H1 (cell line): ENCODE data around the gene NAV3. TPM values are rescaled to one million over a fixed set of nuclear protein-coding genes. Genes with fewer than 3 reads are reported as not detected.

Experiments used
- CTCF ChIA-PET: fragments of 300-600 bp; sonication (Branson Sonifier 250); formaldehyde crosslinking; loops from one replicate; lab custom pipeline; 2021; ENCODE audit not compliant: partially characterized antibody; lab: Charles Lee
- POLR2A ChIA-PET: fragments of 300-600 bp; sonication (Branson Sonifier 250); formaldehyde crosslinking; loops from one replicate; lab custom pipeline; 2021; ENCODE audit warnings: inconsistent platforms; ENCODE audit not compliant: partially characterized antibody; lab: Charles Lee
- DNase-seq, 2 experiments: peaks; one replicate each; pipeline versions ENCODE4 v3.0.0 to v3.0.0-alpha.2; 2010 to 2022; ENCODE audit warnings: low spot score in 2 of 2, low read depth in 1 of 2, mixed read lengths in 1 of 2
- FAIRE-seq: peaks from 2 replicates; lab custom pipeline; 2011; peaks lifted over from hg19 to GRCh38; lab: Jason Lieb, UNC
- H2AFZ ChIP-seq: 2 replicates; pipeline ENCODE4 v1.8.1; 2012; ENCODE audit warnings: low read length, inconsistent platforms
- H2AK5ac ChIP-seq: 2 replicates; pipeline ENCODE4 v1.6.1; 2013; ENCODE audit warnings: low read depth, low read length
- H2BK120ac ChIP-seq: replicated peaks from 2 replicates; pipeline ENCODE3; 2013; ENCODE audit warnings: low read depth, low read length, inconsistent platforms
- H2BK12ac ChIP-seq: 2 replicates; pipeline ENCODE4 v1.6.1; 2013; ENCODE audit warnings: low read depth, low read length
- H2BK15ac ChIP-seq: 2 replicates; pipeline ENCODE4 v1.6.1; 2013; ENCODE audit warnings: low read length
- H2BK20ac ChIP-seq: 2 replicates; pipeline ENCODE4 v1.6.1; 2013; ENCODE audit warnings: low read length
- H2BK5ac ChIP-seq: 2 replicates; pipeline ENCODE4 v1.6.1; 2013; ENCODE audit warnings: low read depth, low read length
- H3K14ac ChIP-seq: 2 replicates; pipeline ENCODE4 v1.6.1; 2013; ENCODE audit warnings: inconsistent platforms; ENCODE audit not compliant: insufficient read length
- H3K18ac ChIP-seq: 2 replicates; pipeline ENCODE4 v1.6.1; 2013; ENCODE audit warnings: low read length; ENCODE audit errors: extremely low read depth
- H3K23ac ChIP-seq: 2 replicates; pipeline ENCODE4 v1.6.1; 2013; ENCODE audit warnings: inconsistent platforms; ENCODE audit not compliant: insufficient read length
- H3K23me2 ChIP-seq: 2 replicates; pipeline ENCODE4 v1.6.1; 2013; ENCODE audit warnings: low read depth, low read length
- H3K27ac ChIP-seq: 2 replicates; pipeline ENCODE4 v1.6.1; 2011; ENCODE audit warnings: low read depth, low read length, inconsistent platforms
- H3K27me3 ChIP-seq, 4 experiments: replicated peaks in 1 of 4; 1 replicate in 1 of 4; 2 replicates in 3 of 4; pipeline versions ENCODE4 v1.6.1 to v1.8.1; 2011 to 2013; ENCODE audit warnings: low read length in 3 of 4, mild to moderate bottlenecking in 3 of 4, inconsistent platforms in 2 of 4, mixed read lengths in 2 of 4, moderate library complexity in 1 of 4; ENCODE audit not compliant: control insufficient read depth in 3 of 4, insufficient read depth in 3 of 4; ENCODE audit errors: extremely low read depth in 1 of 4
- H3K36me3 ChIP-seq, 4 experiments: 2 replicates each; pipeline versions ENCODE4 v1.6.1 to v1.8.1; 2011 to 2013; ENCODE audit warnings: mild to moderate bottlenecking in 4 of 4, low read length in 3 of 4, moderate library complexity in 2 of 4, control low read depth in 1 of 4, inconsistent platforms in 1 of 4; ENCODE audit not compliant: insufficient read depth in 4 of 4, control insufficient read depth in 2 of 4
- H3K4ac ChIP-seq: replicated peaks from 2 replicates; pipeline ENCODE3; 2013; ENCODE audit warnings: low read length, low read depth, mixed read lengths, inconsistent platforms; ENCODE audit not compliant: insufficient read length
- H3K4me1 ChIP-seq, 4 experiments: replicated peaks in 1 of 4; 1 replicate in 1 of 4; 2 replicates in 3 of 4; pipeline versions ENCODE4 v1.6.1 to v1.8.1; 2011 to 2013; ENCODE audit warnings: low read length in 3 of 4, inconsistent platforms in 2 of 4, mixed read lengths in 1 of 4; ENCODE audit not compliant: insufficient read depth in 4 of 4, control insufficient read depth in 3 of 4
- H3K4me2 ChIP-seq, 2 experiments: 2 replicates each; pipeline versions ENCODE4 v1.6.1 to v1.8.1; 2011 to 2013; ENCODE audit warnings: low read depth in 2 of 2, low read length in 2 of 2, control low read depth in 1 of 2, inconsistent platforms in 1 of 2, mild to moderate bottlenecking in 1 of 2; ENCODE audit not compliant: insufficient read depth in 1 of 2
- H3K4me3 ChIP-seq, 4 experiments: fragments of 200-600, 300-600 bp in 1 of 4; sonication (generic), shearing (Covaris generic), sonication (Bioruptor Twin) in 1 of 4; 2 replicates each; pipeline versions ENCODE4 v1.5.1 to v1.8.1; 2011 to 2016; ENCODE audit warnings: low read length in 4 of 4, low read depth in 3 of 4, control low read depth in 2 of 4, inconsistent platforms in 2 of 4, mild to moderate bottlenecking in 2 of 4, mixed read lengths in 1 of 4, moderate library complexity in 1 of 4; ENCODE audit not compliant: insufficient read depth in 2 of 4; ENCODE audit errors: extremely low read depth in 1 of 4
- H3K56ac ChIP-seq: replicated peaks from 2 replicates; pipeline ENCODE3; 2013; ENCODE audit warnings: low read depth, mild to moderate bottlenecking, mixed read lengths, low read length, inconsistent platforms; ENCODE audit not compliant: insufficient read length
- H3K79me1 ChIP-seq: 2 replicates; pipeline ENCODE4 v1.6.1; 2013; ENCODE audit warnings: low read depth, low read length, control low read depth
- H3K79me2 ChIP-seq, 2 experiments: 2 replicates each; pipeline versions ENCODE4 v1.6.1 to v1.8.1; 2012 to 2013; ENCODE audit warnings: low read length in 2 of 2, mild to moderate bottlenecking in 2 of 2, inconsistent platforms in 1 of 2; ENCODE audit not compliant: insufficient read depth in 2 of 2, control insufficient read depth in 1 of 2
- H3K9ac ChIP-seq, 4 experiments: replicated peaks in 1 of 4; 1 replicate in 1 of 4; 2 replicates in 3 of 4; pipeline versions ENCODE4 v1.6.1 to v1.8.1; 2011 to 2013; ENCODE audit warnings: low read depth in 3 of 4, low read length in 3 of 4, control low read depth in 2 of 4, mild to moderate bottlenecking in 2 of 4, moderate library complexity in 2 of 4, inconsistent platforms in 1 of 4; ENCODE audit errors: extremely low read depth in 1 of 4
- H3K9me3 ChIP-seq, 2 experiments: 2 replicates each; pipeline versions ENCODE4 v1.6.1 to v1.8.1; 2012 to 2013; ENCODE audit warnings: mild to moderate bottlenecking in 2 of 2, moderate library complexity in 2 of 2, control low read depth in 1 of 2, inconsistent platforms in 1 of 2, low read depth in 1 of 2, low read length in 1 of 2, mixed read lengths in 1 of 2; ENCODE audit not compliant: insufficient read depth in 2 of 2
- H4K20me1 ChIP-seq, 2 experiments: replicated peaks in 1 of 2; 2 replicates each; pipeline versions ENCODE3 to v1.8.1; 2011 to 2013; ENCODE audit warnings: inconsistent platforms in 2 of 2, low read length in 2 of 2, mild to moderate bottlenecking in 1 of 2; ENCODE audit not compliant: insufficient read depth in 2 of 2, control insufficient read depth in 1 of 2
- H4K5ac ChIP-seq: 2 replicates; pipeline ENCODE4 v1.6.1; 2013; ENCODE audit warnings: low read length, low read depth, mixed read lengths, inconsistent platforms; ENCODE audit not compliant: insufficient read length
- H4K8ac ChIP-seq: 2 replicates; pipeline ENCODE4 v1.8.0; 2013; ENCODE audit warnings: mild to moderate bottlenecking, moderate library complexity, low read length, inconsistent platforms; ENCODE audit not compliant: insufficient read depth; ENCODE audit errors: extremely low read depth
- H4K91ac ChIP-seq: replicated peaks from 2 replicates; pipeline ENCODE3; 2013; ENCODE audit warnings: low read length, mixed read lengths, inconsistent platforms; ENCODE audit not compliant: insufficient read length
- ASH2L ChIP-seq: fragments of 200-600, 300-600 bp; sonication (generic); IDR thresholded peaks from one replicate; pipeline ENCODE4 v1.7.1; 2017; ENCODE audit warnings: low read length
- CBX5 ChIP-seq: fragments of 300-800, 300-1000 bp; sonication (generic); IDR thresholded peaks from 2 replicates; pipeline ENCODE4 v1.7.1; 2016; ENCODE audit warnings: antibody characterized with exemption, low read length, low read depth
- CREB1 ChIP-seq: IDR thresholded peaks from 2 replicates; pipeline ENCODE4 v1.6.1; 2012; ENCODE audit warnings: inconsistent platforms
- EGR1 ChIP-seq: IDR thresholded peaks from 2 replicates; pipeline ENCODE4 v1.6.1; 2011; ENCODE audit warnings: low read depth, low read length, borderline replicate concordance
- EZH2 ChIP-seq: fragments of 200-600 bp; sonication (generic); IDR thresholded peaks from 2 replicates; pipeline ENCODE4 v1.7.1; 2012; ENCODE audit warnings: low read depth, mild to moderate bottlenecking, moderate library complexity, low read length, inconsistent platforms; ENCODE audit not compliant: severe bottlenecking
- FOSL1 ChIP-seq: IDR thresholded peaks from 2 replicates; pipeline ENCODE4 v1.6.1; 2011; ENCODE audit warnings: mild to moderate bottlenecking, low read depth, low read length, moderate library complexity; ENCODE audit not compliant: insufficient read depth
- GABPA ChIP-seq: IDR thresholded peaks from 2 replicates; pipeline ENCODE4 v1.6.1; 2011; ENCODE audit warnings: mild to moderate bottlenecking, low read length, moderate library complexity, borderline replicate concordance; ENCODE audit not compliant: insufficient read depth
- HDAC2 ChIP-seq, 2 experiments: fragments of 300-600 bp in 1 of 2; sonication (generic) in 1 of 2; IDR thresholded peaks; 2 replicates each; pipeline ENCODE4 v1.6.1; 2011 to 2012; ENCODE audit warnings: low read depth in 2 of 2, low read length in 2 of 2, mild to moderate bottlenecking in 2 of 2, moderate library complexity in 2 of 2, borderline replicate concordance in 1 of 2, inconsistent platforms in 1 of 2
- HDAC6 ChIP-seq: IDR thresholded peaks from one replicate; pipeline ENCODE4 v1.7.1; 2012; ENCODE audit warnings: low read depth, mild to moderate bottlenecking, inconsistent platforms, low read length, moderate library complexity
- JUND ChIP-seq: IDR thresholded peaks from 2 replicates; pipeline ENCODE4 v1.6.1; 2011; ENCODE audit warnings: mild to moderate bottlenecking, improper control_type of control experiment, low read length
- KDM4A ChIP-seq: IDR thresholded peaks from one replicate; pipeline ENCODE4 v1.7.1; 2012; ENCODE audit warnings: low read depth, mild to moderate bottlenecking, moderate library complexity, low read length, inconsistent platforms; ENCODE audit not compliant: severe bottlenecking
- RNF2 ChIP-seq: fragments of 200-900, 300-1000 bp; sonication (generic); IDR thresholded peaks from 2 replicates; pipeline ENCODE4 v1.7.1; 2016; ENCODE audit warnings: borderline replicate concordance, low read depth, mild to moderate bottlenecking, antibody characterized with exemption, low read length; ENCODE audit not compliant: poor library complexity, severe bottlenecking; ENCODE audit errors: missing control alignments
- TAF7 ChIP-seq: optimal IDR thresholded peaks from 2 replicates; pipeline ENCODE3; 2011; ENCODE audit warnings: low read depth, mild to moderate bottlenecking, inconsistent platforms, low read length, moderate library complexity, borderline replicate concordance
- polyA plus RNA-seq, 7 experiments: library from polyadenylated mRNA; depleted of rRNA in 3 of 7; stranded (reverse) in 5 of 7; unstranded in 2 of 7; fragments of >200 nt in 5 of 7; fragments of 200-250 nt in 2 of 7; gene quantifications; 1 replicate in 5 of 7; 2 replicates in 1 of 7; 4 replicates in 1 of 7; pipeline versions ENCODE4 v1.2.1 to v1.2.3, GENCODE V29; 2011 to 2013; ENCODE audit warnings: missing spikeins in 2 of 7, mixed read lengths in 2 of 7
- total RNA-seq: library from RNA; stranded (reverse); fragmentation: NEBNext Ultra II Directional; extraction: Animal tissue kit (Norgen Biotek cat#: 25700); gene quantifications from 2 replicates; pipeline ENCODE4 v1.2.1, GENCODE V29; 2021
- TF ChIP-seq, protein P1 (sequence below): IDR thresholded peaks from 2 replicates; pipeline ENCODE4 v1.6.1; 2012; ENCODE audit warnings: inconsistent platforms

Gene NAV3
- total and polyA plus RNA-seq, 2 of the 8 experiments (the other 6 are each of a cell fraction or from before 2014, with no cell fraction given), result 0.47 to 5.0 TPM

DNA sequence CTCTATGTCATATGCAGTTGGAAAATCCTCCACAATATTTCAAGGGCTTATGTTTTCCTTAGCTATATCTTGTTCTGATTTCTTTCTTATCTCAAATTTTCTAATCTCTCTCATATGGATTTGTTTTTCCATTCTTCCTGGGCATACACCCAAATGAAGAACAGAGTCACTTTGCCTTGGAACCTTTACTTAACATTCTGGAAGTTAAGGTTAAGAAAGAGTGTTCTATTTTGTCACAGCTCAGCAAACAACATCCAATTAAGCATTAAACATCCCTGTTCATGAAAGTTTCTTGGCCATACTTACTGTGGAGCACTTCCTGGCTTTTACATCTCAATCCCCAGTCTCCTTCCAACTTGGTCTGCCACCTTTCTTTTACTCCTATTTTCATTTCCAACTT is 5.3 kb downstream of the NAV3 start:
- Histone ChIP-seq H3K4me3 (no peak overlapping the region), H4K20me1 (no peaks in the 10 kb centered on the region), H3K4me2 (no peak overlapping the region), H2AK5ac (no peak overlapping the region), H3K36me3 (no peaks in the 10 kb centered on the region)
- no peak for TF ChIP-seq EZH2
- TF ChIP-seq KDM4A, result no peak
- TF ChIP-seq RNF2, result no peak
- TF ChIP-seq, protein P1, sequence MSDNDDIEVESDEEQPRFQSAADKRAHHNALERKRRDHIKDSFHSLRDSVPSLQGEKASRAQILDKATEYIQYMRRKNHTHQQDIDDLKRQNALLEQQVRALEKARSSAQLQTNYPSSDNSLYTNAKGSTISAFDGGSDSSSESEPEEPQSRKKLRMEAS, result no peak
- no peak for TF ChIP-seq EGR1
- no peak for TF ChIP-seq HDAC2 (IDR thresholded peaks at IDR 0.05; ENCODE audit: borderline replicate concordance in 1 of 2, low read depth in 2 of 2, low read length in 2 of 2)
- no peak for TF ChIP-seq JUND
- no peak for TF ChIP-seq FOSL1
- TF ChIP-seq TAF7, result no peak
- no peak for TF ChIP-seq HDAC6
- TF ChIP-seq ASH2L, result no peak
- TF ChIP-seq GABPA, result no peak
- no peak for TF ChIP-seq CREB1
- TF ChIP-seq CBX5, result no peak
- TF ChIP-seq, all 59 proteins: peak for 0
- H3K27me3 ChIP-seq, result no peaks in the 10 kb centered on the region
- POLR2A ChIA-PET, result no interaction called here
- H3K18ac ChIP-seq, result no peak overlapping the region
- no peak overlapping the region for H2AFZ ChIP-seq
- no peak overlapping the region for H2BK20ac ChIP-seq
- DNase-seq (no peak), FAIRE-seq (peak; percentile 57)
- no peak overlapping the region for H4K8ac ChIP-seq
- no peak overlapping the region for H2BK120ac ChIP-seq
- H3K4ac ChIP-seq, result no peak overlapping the region
- H3K23ac ChIP-seq, result no peak overlapping the region
- no peaks in the 10 kb centered on the region; a peak in 1 of 7 replicates for H3K4me1 ChIP-seq
- no peak overlapping the region for H3K14ac ChIP-seq
- no peak overlapping the region for H2BK15ac ChIP-seq
- no peaks in the 10 kb centered on the region for H3K23me2 ChIP-seq
- H3K27ac ChIP-seq, result no peak overlapping the region
- H3K9me3 ChIP-seq, result no peaks in the 10 kb centered on the region
- H3K9ac ChIP-seq, result no peak overlapping the region
- CTCF ChIA-PET, result interaction anchor here (0.7 to 1.4 kb wide), 2 partner anchors 88 to 90 kb away, joined by 3 to 4 read pairs; no protein-coding TSS in a partner anchor
- H3K79me2 ChIP-seq, result no peaks in the 10 kb centered on the region
- no peak overlapping the region for H4K5ac ChIP-seq
- H3K79me1 ChIP-seq, result no peaks in the 10 kb centered on the region
- no peak overlapping the region for H2BK5ac ChIP-seq
- H2BK12ac ChIP-seq, result no peak overlapping the region
- no peak overlapping the region for H4K91ac ChIP-seq
- H3K56ac ChIP-seq, result no peak overlapping the region
